ENCODE results near the gene TECPR1.

TECPR1 gene

GRCh38 chr7:98211676-98212531 is 40.1 kb downstream of the TECPR1 start:
- in situ Hi-C loops (cut with MboI; ENCODE audit: low sequenced_read_pairs), result no loop called here

GRCh38 chr7:98211221-98211675 is 40.8 kb downstream of the TECPR1 start, which contains the start of gene BHLHA15:
BHLHA15 (plus strand) TSS chr7:98211439; CDS start chr7:98212310, 871 bp downstream.
- in situ Hi-C loops (cut with MboI; ENCODE audit: low sequenced_read_pairs), result no loop called here

- in situ Hi-C loops (cut with MboI; ENCODE audit: low sequenced_read_pairs), result no loop called here
These were observed 41.4 kb downstream of the TECPR1 start for GRCh38 chr7:98210513-98211220.

GRCh38 chr7:98209166-98209920 is 42.7 kb downstream of the TECPR1 start:
- in situ Hi-C loops (cut with MboI; ENCODE audit: low sequenced_read_pairs), result no loop called here

GRCh38 chr7:98206451-98207330 is 45.3 kb downstream of the TECPR1 start:
- in situ Hi-C loops (cut with MboI; ENCODE audit: low sequenced_read_pairs), result no loop called here

GRCh38 chr7:98205162-98205845 is 46.7 kb downstream of the TECPR1 start:
- in situ Hi-C loops (cut with MboI; ENCODE audit: low sequenced_read_pairs), result no loop called here

GRCh38 chr7:98204670-98205069 is 47.4 kb downstream of the TECPR1 start:
- in situ Hi-C loops (cut with MboI; ENCODE audit: low sequenced_read_pairs), result no loop called here

GRCh38 chr7:98203964-98204605 is 47.9 kb downstream of the TECPR1 start:
- in situ Hi-C loops (cut with MboI; ENCODE audit: low sequenced_read_pairs), result no loop called here

GRCh38 chr7:98203261-98203963 is 48.6 kb downstream of the TECPR1 start:
- in situ Hi-C loops (cut with MboI; ENCODE audit: low sequenced_read_pairs), result no loop called here

- in situ Hi-C loops (cut with MboI; ENCODE audit: low sequenced_read_pairs), result no loop called here
These were observed 49.5 kb downstream of the TECPR1 start for GRCh38 chr7:98202367-98203195.

GRCh38 chr7:98200364-98200763 is 51.7 kb downstream of the TECPR1 start:
- in situ Hi-C loops (cut with MboI; ENCODE audit: low sequenced_read_pairs), result no loop called here

GRCh38 chr7:98199131-98199530 is 52.9 kb downstream of the TECPR1 start:
- in situ Hi-C loops (cut with MboI; ENCODE audit: low sequenced_read_pairs), result no loop called here

- in situ Hi-C loops (cut with MboI; ENCODE audit: low sequenced_read_pairs), result no loop called here
These were observed 55.1 kb downstream of the TECPR1 start for GRCh38 chr7:98196706-98197605.

GRCh38 chr7:98194672-98195457 is 57.2 kb downstream of the TECPR1 start:
- in situ Hi-C loops (cut with MboI; ENCODE audit: low sequenced_read_pairs), result no loop called here

GRCh38 chr7:98194186-98194585 is 57.8 kb downstream of the TECPR1 start:
- in situ Hi-C loops (cut with MboI; ENCODE audit: low sequenced_read_pairs), result no loop called here
